ENCODE measurements around the gene P2RX7. TPM values are rescaled to one million over a fixed set of nuclear protein-coding genes. Genes with fewer than 3 reads are reported as not detected.
A peak's percentile ranks its signal among the peaks of the same experiment; 100 is the strongest.

Gene P2RX7
- total RNA-seq, 2 experiments from 2014 or later, result 0.13 to 0.48 TPM

DNA sequence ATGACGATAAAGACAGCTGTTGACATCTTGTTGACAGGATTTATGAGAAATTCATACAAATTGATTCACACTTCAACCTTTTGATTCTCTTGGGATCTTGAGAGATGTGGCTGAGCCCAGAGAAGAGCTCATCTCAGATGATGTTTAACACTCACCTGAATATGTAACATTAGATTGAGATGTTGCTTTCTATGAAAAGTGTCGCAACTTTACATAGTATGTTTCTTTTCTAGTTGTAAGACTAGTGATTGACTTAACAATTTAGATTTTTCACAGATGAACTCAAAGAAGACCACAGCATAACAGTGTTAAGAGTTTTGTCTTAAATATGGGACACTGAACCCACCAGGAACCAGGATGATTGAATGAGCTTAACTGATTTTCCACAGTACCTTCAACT, 40.6 kb upstream of the P2RX7 start:
- ChIA-PET CTCF (ENCODE audit: unreplicated experiment) (no interaction called here), POLR2A (interaction anchor here (0.6 kb wide), 1 partner anchor 774 kb away, joined by 3 read pairs; no protein-coding TSS in a partner anchor)
- no peaks in the 10 kb centered on the region for H3K36me3 ChIP-seq (ENCODE audit: insufficient read depth, low read length)
- H3K9me2 ChIP-seq (ENCODE audit: insufficient read depth, low read length), result no peaks in the 10 kb centered on the region
- H4K20me1 ChIP-seq (ENCODE audit: insufficient read depth, low read length), result no peaks in the 10 kb centered on the region
- no peak overlapping the region for H3K4me2 ChIP-seq (ENCODE audit: low read length)
- H3K9me3 ChIP-seq (ENCODE audit: low read length), result no peaks in the 10 kb centered on the region
- intact Hi-C loops (cut with micrococcal nuclease; ENCODE audit: unreplicated experiment), result no loop called here
- DNase-seq (ENCODE audit: low spot score), result no peak
- H2AFZ ChIP-seq (ENCODE audit: low read length), result no peak overlapping the region
- H3K4me3 ChIP-seq (ENCODE audit: low read depth, low read length, poor library complexity, severe bottlenecking), result no peak overlapping the region
- H3K79me2 ChIP-seq (ENCODE audit: insufficient read depth, low read depth, low read length), result no peaks in the 10 kb centered on the region
- TF ChIP-seq EZH2phosphoT487 (IDR thresholded peaks at IDR 0.05; ENCODE audit: borderline replicate concordance, low read depth, low read length), result no peak
- TF ChIP-seq, protein P1, sequence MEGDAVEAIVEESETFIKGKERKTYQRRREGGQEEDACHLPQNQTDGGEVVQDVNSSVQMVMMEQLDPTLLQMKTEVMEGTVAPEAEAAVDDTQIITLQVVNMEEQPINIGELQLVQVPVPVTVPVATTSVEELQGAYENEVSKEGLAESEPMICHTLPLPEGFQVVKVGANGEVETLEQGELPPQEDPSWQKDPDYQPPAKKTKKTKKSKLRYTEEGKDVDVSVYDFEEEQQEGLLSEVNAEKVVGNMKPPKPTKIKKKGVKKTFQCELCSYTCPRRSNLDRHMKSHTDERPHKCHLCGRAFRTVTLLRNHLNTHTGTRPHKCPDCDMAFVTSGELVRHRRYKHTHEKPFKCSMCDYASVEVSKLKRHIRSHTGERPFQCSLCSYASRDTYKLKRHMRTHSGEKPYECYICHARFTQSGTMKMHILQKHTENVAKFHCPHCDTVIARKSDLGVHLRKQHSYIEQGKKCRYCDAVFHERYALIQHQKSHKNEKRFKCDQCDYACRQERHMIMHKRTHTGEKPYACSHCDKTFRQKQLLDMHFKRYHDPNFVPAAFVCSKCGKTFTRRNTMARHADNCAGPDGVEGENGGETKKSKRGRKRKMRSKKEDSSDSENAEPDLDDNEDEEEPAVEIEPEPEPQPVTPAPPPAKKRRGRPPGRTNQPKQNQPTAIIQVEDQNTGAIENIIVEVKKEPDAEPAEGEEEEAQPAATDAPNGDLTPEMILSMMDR (conservative IDR thresholded peaks at IDR 0.05; ENCODE audit: low read length), result no peak
- peaks cover 6% of the 10 kb centered on the region for H3K4me1 ChIP-seq (ENCODE audit: insufficient read depth, low read length, poor library complexity, severe bottlenecking)
- no peak overlapping the region for H3K27ac ChIP-seq (ENCODE audit: low read depth, low read length, poor library complexity, severe bottlenecking)
- BruUV-seq (replicated peaks), result no TSS peak

DNA sequence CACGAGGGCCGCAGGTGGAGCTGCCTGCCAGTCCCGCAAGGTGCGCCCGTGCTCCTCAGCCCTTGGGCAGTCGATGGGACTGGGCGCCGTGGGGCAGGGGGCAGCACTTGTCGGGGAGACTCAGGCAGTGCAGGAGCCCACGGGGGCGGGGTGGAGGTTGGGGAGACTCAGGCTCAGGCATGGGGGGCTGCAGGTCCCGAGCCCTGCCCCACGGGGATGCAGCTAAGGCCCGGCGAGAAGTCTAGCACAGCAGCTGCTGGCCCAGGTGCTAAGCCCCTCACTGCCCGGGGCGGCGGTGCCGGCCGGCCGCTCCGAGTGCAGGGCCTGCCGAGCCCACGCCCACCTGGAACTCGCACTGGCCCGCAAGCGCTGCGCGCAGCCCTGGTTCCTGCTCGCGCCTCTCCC, 39.2 kb upstream of the P2RX7 start:
- BruUV-seq (replicated peaks), result no TSS peak

DNA sequence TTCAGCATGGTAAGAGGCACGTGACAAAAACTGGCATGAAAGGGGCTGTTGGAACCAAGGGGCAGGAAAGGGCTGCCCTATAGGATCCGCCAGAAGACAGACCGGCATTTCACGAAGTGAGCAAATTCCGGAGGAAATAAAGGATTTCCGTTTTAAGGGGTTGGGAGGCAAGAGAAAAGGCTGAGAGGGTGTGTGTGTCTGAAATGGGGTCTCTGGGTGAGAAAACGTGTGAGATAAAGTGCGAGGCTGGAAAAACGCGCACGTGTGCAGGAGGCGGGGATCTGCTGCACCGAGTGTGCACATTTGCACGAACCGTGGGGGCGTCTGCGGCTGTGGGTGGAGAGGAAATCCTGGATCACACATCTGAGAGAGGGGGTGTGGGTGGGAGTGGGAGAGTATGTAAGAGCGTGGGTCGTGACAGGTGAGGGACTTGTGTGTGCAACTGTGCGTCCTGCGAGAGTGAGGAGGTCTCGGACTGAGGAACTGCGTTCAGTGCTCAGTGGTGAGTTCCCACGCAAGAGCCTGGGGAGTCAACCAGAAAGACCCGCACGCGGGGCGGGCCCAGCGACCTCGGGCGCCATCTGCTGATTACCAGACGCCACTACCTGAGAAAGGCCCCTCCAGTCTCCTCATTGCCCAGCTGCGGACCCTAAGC, 37.0 kb upstream of the P2RX7 start:
- Histone ChIP-seq H2AFZ (ENCODE audit: low read length) (no peak overlapping the region; the same call in 1 of the 2 replicates), H3K4me3 (ENCODE audit: low read depth, low read length, poor library complexity, severe bottlenecking) (no peak overlapping the region), H3K36me3 (ENCODE audit: insufficient read depth, low read length) (no peaks in the 10 kb centered on the region), H4K20me1 (ENCODE audit: insufficient read depth, low read length) (no peaks in the 10 kb centered on the region), H3K9me2 (ENCODE audit: insufficient read depth, low read length) (no peaks in the 10 kb centered on the region), H3K79me2 (ENCODE audit: insufficient read depth, low read depth, low read length) (no peaks in the 10 kb centered on the region), H3K4me1 (ENCODE audit: insufficient read depth, low read length, poor library complexity, severe bottlenecking) (peaks cover 6% of the 10 kb centered on the region), H3K4me2 (ENCODE audit: low read length) (peak overlapping the region; percentile 65), H3K27ac (ENCODE audit: low read depth, low read length, poor library complexity, severe bottlenecking) (no peak overlapping the region), H3K9me3 (ENCODE audit: low read length) (peaks cover 11% of the 10 kb centered on the region; the same call in 1 of the 2 replicates)
- no TSS peak for BruUV-seq (replicated peaks)
- ChIA-PET POLR2A (no interaction called here), CTCF (ENCODE audit: unreplicated experiment) (no interaction called here)
- peak; percentile 65 for DNase-seq (ENCODE audit: low spot score)
- TF ChIP-seq EZH2phosphoT487 (IDR thresholded peaks at IDR 0.05; ENCODE audit: borderline replicate concordance, low read depth, low read length), result no peak
- TF ChIP-seq, protein P1 (conservative IDR thresholded peaks at IDR 0.05; ENCODE audit: low read length), result peak; percentile 81
- intact Hi-C loops (cut with micrococcal nuclease; ENCODE audit: unreplicated experiment), result loop anchor here (1.0 to 5.0 kb wide), 2 partner anchors 35 to 98 kb away; no protein-coding TSS in a partner anchor

More for the DNA sequence above, 39.2 kb upstream of the P2RX7 start:
- no peak for DNase-seq (ENCODE audit: low spot score)
- no peaks in the 10 kb centered on the region for H3K9me2 ChIP-seq (ENCODE audit: insufficient read depth, low read length)
- intact Hi-C loops (cut with micrococcal nuclease; ENCODE audit: unreplicated experiment), result no loop called here
- CTCF ChIA-PET (ENCODE audit: unreplicated experiment), result no interaction called here
- H3K9me3 ChIP-seq (ENCODE audit: low read length), result no peaks in the 10 kb centered on the region
- H3K4me3 ChIP-seq (ENCODE audit: low read depth, low read length, poor library complexity, severe bottlenecking), result no peak overlapping the region
- no peak overlapping the region for H2AFZ ChIP-seq (ENCODE audit: low read length)
- H3K36me3 ChIP-seq (ENCODE audit: insufficient read depth, low read length), result no peaks in the 10 kb centered on the region
- H3K27ac ChIP-seq (ENCODE audit: low read depth, low read length, poor library complexity, severe bottlenecking), result no peak overlapping the region
- H3K4me1 ChIP-seq (ENCODE audit: insufficient read depth, low read length, poor library complexity, severe bottlenecking), result peaks cover 6% of the 10 kb centered on the region
- TF ChIP-seq EZH2phosphoT487 (IDR thresholded peaks at IDR 0.05; ENCODE audit: borderline replicate concordance, low read depth, low read length), result no peak
- TF ChIP-seq, protein P1 (conservative IDR thresholded peaks at IDR 0.05; ENCODE audit: low read length), result no peak
- POLR2A ChIA-PET, result no interaction called here
- H3K4me2 ChIP-seq (ENCODE audit: low read length), result no peak overlapping the region
- H3K79me2 ChIP-seq (ENCODE audit: insufficient read depth, low read depth, low read length), result no peaks in the 10 kb centered on the region
- no peaks in the 10 kb centered on the region for H4K20me1 ChIP-seq (ENCODE audit: insufficient read depth, low read length)
